NCI-H187 (cell line): ENCODE measurements around the gene CEP170B.
"Not testable (repeated sequence)": the region's sequence is repeated elsewhere in the genome, so short reads cannot be mapped to it uniquely, and the experiment has no call there.

Source experiments
- DNase-seq, 2 experiments: peaks; one replicate each; lab custom pipeline; 2025; lab: John Stamatoyannopoulos, UW

Gene CEP170B

GRCh38 chr14:104913435-104913834 is 48.4 kb downstream of the CEP170B start:
- DNase-seq = peak; percentile 54 to 87

- DNase-seq = no peak
Observed at GRCh38 chr14:104917116-104917515, 52.0 kb downstream of the CEP170B start.

GRCh38 chr14:104917993-104918392 is 52.9 kb downstream of the CEP170B start:
- DNase-seq = no peak

- not testable (repeated sequence) for DNase-seq
Observed at GRCh38 chr14:104919152-104919992, 54.3 kb downstream of the CEP170B start.

GRCh38 chr14:104919993-104920315 is 54.9 kb downstream of the CEP170B start:
- DNase-seq = no peak

- no peak for DNase-seq
Observed at GRCh38 chr14:104923640-104924420, 58.8 kb downstream of the CEP170B start.

GRCh38 chr14:104924421-104925213 is 59.5 kb downstream of the CEP170B start, which contains the start of gene PLD4:
Gene PLD4 (plus strand): TSS chr14:104924879. CDS start chr14:104927141, 2,262 bp downstream.
- no peak for DNase-seq

GRCh38 chr14:104925214-104925854 is 60.3 kb downstream of the CEP170B start:
- DNase-seq = no peak

GRCh38 chr14:104925855-104926609 is 61.0 kb downstream of the CEP170B start:
- DNase-seq = no peak

- no peak for DNase-seq
Observed at GRCh38 chr14:104926619-104927431, 61.8 kb downstream of the CEP170B start.

GRCh38 chr14:104927432-104927816 is 62.4 kb downstream of the CEP170B start:
- DNase-seq = no peak

GRCh38 chr14:104927901-104928300 is 62.8 kb downstream of the CEP170B start:
- DNase-seq = no peak

- DNase-seq = no peak
Observed at GRCh38 chr14:104928391-104929133, 63.5 kb downstream of the CEP170B start.

GRCh38 chr14:104929268-104930230 is 64.5 kb downstream of the CEP170B start:
- DNase-seq = no peak

- no peak for DNase-seq
Observed at GRCh38 chr14:104930526-104931303, 65.6 kb downstream of the CEP170B start.

- no peak for DNase-seq
Observed at GRCh38 chr14:104931304-104931770, 66.3 kb downstream of the CEP170B start.
